ENCODE measurements around the gene FAM187B.

Gene FAM187B

DNA sequence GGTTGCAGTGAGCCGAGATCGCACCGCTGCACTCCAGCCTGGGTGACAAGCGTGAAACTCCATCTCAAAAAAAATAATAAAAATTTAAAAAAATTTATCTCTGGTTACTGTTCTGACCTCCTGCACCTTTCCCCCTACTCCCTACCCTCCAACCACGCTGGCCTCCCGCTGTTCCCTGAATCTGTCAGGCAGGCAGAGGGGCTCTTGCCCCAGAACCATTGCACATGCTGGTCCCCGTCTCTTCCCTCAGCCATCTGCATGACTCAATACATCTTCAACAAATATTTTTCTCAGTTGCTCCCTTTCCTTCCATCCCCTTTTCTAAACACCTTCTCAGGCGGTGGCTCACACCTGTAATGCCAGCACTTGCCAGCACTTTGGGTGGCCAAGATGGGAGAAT lies 1.1 kb upstream of the FAM187B start:
- no peaks in the 10 kb centered on the region for H3K4me1 ChIP-seq (ENCODE audit: control insufficient read depth, low read depth, low read length)
- H3K4me2 ChIP-seq (ENCODE audit: low read length), result no peak overlapping the region
- H3K27ac ChIP-seq (ENCODE audit: low read depth, low read length), result no peak overlapping the region
- DNase-seq, result no peak
- no peaks in the 10 kb centered on the region for H3K79me2 ChIP-seq (ENCODE audit: control insufficient read depth, insufficient read depth, low read length)
- no peak overlapping the region for H3K56ac ChIP-seq (ENCODE audit: low read length)
- no peak overlapping the region for H3K9ac ChIP-seq (ENCODE audit: low read length)
- no peak overlapping the region for H2BK120ac ChIP-seq (ENCODE audit: low read depth, low read length)
- H3K23ac ChIP-seq (ENCODE audit: low read length), result no peak overlapping the region
- H3K36me3 ChIP-seq (ENCODE audit: control insufficient read depth, insufficient read depth, low read length), result no peaks in the 10 kb centered on the region
- H2AK5ac ChIP-seq (ENCODE audit: low read length), result no peak overlapping the region
- no peak overlapping the region for H4K5ac ChIP-seq (ENCODE audit: low read length)
- no peak overlapping the region for H3K18ac ChIP-seq (ENCODE audit: low read length)
- H2BK15ac ChIP-seq (replicated peaks; ENCODE audit: low read depth), result no peak overlapping the region
- H4K8ac ChIP-seq (ENCODE audit: low read depth, low read length), result no peak overlapping the region
- H2BK5ac ChIP-seq (ENCODE audit: low read length), result no peak overlapping the region
- no peaks in the 10 kb centered on the region for H3K27me3 ChIP-seq (ENCODE audit: insufficient read depth, low read length, poor library complexity)
- H3K4ac ChIP-seq (ENCODE audit: low read depth, low read length), result no peak overlapping the region
- no peak overlapping the region for H3K4me3 ChIP-seq (ENCODE audit: low read length)
- WGBS (ENCODE audit: extremely low coverage, insufficient coverage, low lambda C conversion rate), result no CpG with 5 or more reads among the region's 8 CpGs
- H3K79me1 ChIP-seq (ENCODE audit: low read length), result no peaks in the 10 kb centered on the region

DNA sequence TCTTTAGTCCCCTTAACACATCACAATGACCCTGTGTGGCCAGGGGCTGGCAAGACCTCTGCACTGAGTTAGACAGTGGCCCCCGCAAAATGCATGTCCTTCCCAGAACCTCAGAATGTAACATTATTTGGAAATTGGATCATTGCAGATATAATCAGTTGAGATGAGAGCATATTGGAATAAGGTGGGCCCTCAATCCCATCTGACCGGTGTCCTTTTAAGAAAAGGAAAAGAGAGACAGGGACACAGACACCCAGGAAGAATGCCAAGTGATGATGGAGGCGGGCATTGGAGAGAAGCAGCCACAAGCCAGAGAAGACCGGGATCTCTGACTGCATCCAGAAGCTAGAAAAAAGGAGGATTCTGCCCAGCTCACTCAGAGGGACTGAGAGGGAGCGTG lies 1.8 kb downstream of the FAM187B start:
- H3K56ac ChIP-seq (ENCODE audit: low read length), result no peak overlapping the region
- no peaks in the 10 kb centered on the region for H3K36me3 ChIP-seq (ENCODE audit: control insufficient read depth, insufficient read depth, low read length)
- no peaks in the 10 kb centered on the region for H3K4me1 ChIP-seq (ENCODE audit: control insufficient read depth, low read depth, low read length)
- no peak for DNase-seq
- H3K4me2 ChIP-seq (ENCODE audit: low read length), result no peak overlapping the region
- H3K79me2 ChIP-seq (ENCODE audit: control insufficient read depth, insufficient read depth, low read length), result no peaks in the 10 kb centered on the region
- H3K9ac ChIP-seq (ENCODE audit: low read length), result no peak overlapping the region
- no peak overlapping the region for H3K23ac ChIP-seq (ENCODE audit: low read length)
- no peak overlapping the region for H2AK5ac ChIP-seq (ENCODE audit: low read length)
- no peak overlapping the region for H2BK15ac ChIP-seq (replicated peaks; ENCODE audit: low read depth)
- no peak overlapping the region for H3K4me3 ChIP-seq (ENCODE audit: low read length)
- H4K8ac ChIP-seq (ENCODE audit: low read depth, low read length), result no peak overlapping the region
- no CpG with 5 or more reads among the region's 5 CpGs for WGBS (ENCODE audit: extremely low coverage, insufficient coverage, low lambda C conversion rate)
- H3K27me3 ChIP-seq (ENCODE audit: insufficient read depth, low read length, poor library complexity), result no peaks in the 10 kb centered on the region
- no peak overlapping the region for H4K5ac ChIP-seq (ENCODE audit: low read length)
- H3K4ac ChIP-seq (ENCODE audit: low read depth, low read length), result no peak overlapping the region
- H3K18ac ChIP-seq (ENCODE audit: low read length), result no peak overlapping the region
- H3K27ac ChIP-seq (ENCODE audit: low read depth, low read length), result no peak overlapping the region
- no peak overlapping the region for H2BK120ac ChIP-seq (ENCODE audit: low read depth, low read length)
- H2BK5ac ChIP-seq (ENCODE audit: low read length), result no peak overlapping the region
- no peaks in the 10 kb centered on the region for H3K79me1 ChIP-seq (ENCODE audit: low read length)

DNA sequence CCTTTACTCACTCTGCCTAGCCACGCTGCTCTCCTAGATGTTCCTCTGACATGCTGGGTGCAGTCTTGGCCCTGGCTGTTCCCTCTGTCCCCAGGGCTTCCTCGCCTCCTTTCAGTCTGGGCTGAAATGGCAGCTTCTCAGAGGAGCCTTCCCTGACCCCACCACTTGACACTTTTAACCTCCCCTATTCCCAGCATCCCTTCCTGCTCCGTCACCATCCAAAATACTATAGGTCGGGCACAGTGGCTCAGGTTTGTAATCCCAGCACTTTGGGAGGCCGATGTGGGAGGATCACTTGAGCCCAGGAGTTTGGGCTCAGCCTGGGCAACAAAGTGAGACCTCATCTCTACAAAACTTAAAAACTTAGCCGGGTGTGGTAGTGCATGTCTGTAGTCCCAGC lies 2.6 kb downstream of the FAM187B start:
- Histone ChIP-seq H3K4me3 (ENCODE audit: low read length) (no peak overlapping the region), H2BK15ac (replicated peaks; ENCODE audit: low read depth) (no peak overlapping the region), H3K4me1 (ENCODE audit: control insufficient read depth, low read depth, low read length) (no peaks in the 10 kb centered on the region), H3K79me2 (ENCODE audit: control insufficient read depth, insufficient read depth, low read length) (no peaks in the 10 kb centered on the region), H3K56ac (ENCODE audit: low read length) (no peak overlapping the region), H3K79me1 (ENCODE audit: low read length) (no peaks in the 10 kb centered on the region), H4K8ac (ENCODE audit: low read depth, low read length) (no peak overlapping the region), H3K27me3 (ENCODE audit: insufficient read depth, low read length, poor library complexity) (no peaks in the 10 kb centered on the region), H3K27ac (ENCODE audit: low read depth, low read length) (no peak overlapping the region), H3K36me3 (ENCODE audit: control insufficient read depth, insufficient read depth, low read length) (no peaks in the 10 kb centered on the region), H3K23ac (ENCODE audit: low read length) (no peak overlapping the region), H3K4me2 (ENCODE audit: low read length) (no peak overlapping the region), H2BK5ac (ENCODE audit: low read length) (no peak overlapping the region), H2BK120ac (ENCODE audit: low read depth, low read length) (no peak overlapping the region), H2AK5ac (ENCODE audit: low read length) (no peak overlapping the region), H3K18ac (ENCODE audit: low read length) (no peak overlapping the region), H3K9ac (ENCODE audit: low read length) (no peak overlapping the region), H4K5ac (ENCODE audit: low read length) (no peak overlapping the region), H3K4ac (ENCODE audit: low read depth, low read length) (no peak overlapping the region)
- WGBS (ENCODE audit: extremely low coverage, insufficient coverage, low lambda C conversion rate), result no CpG with 5 or more reads among the region's 6 CpGs
- no peak for DNase-seq

GRCh38 chr19:35224681-35225571 lies 3.6 kb downstream of the FAM187B start:
- Histone ChIP-seq H2BK120ac (ENCODE audit: low read depth, low read length) (no peak overlapping the region), H3K27ac (ENCODE audit: low read depth, low read length) (no peak overlapping the region), H2BK15ac (replicated peaks; ENCODE audit: low read depth) (no peak overlapping the region), H3K36me3 (ENCODE audit: control insufficient read depth, insufficient read depth, low read length) (no peaks in the 10 kb centered on the region), H2BK5ac (ENCODE audit: low read length) (no peak overlapping the region), H3K4ac (ENCODE audit: low read depth, low read length) (no peak overlapping the region), H3K4me1 (ENCODE audit: control insufficient read depth, low read depth, low read length) (no peaks in the 10 kb centered on the region), H3K27me3 (ENCODE audit: insufficient read depth, low read length, poor library complexity) (no peaks in the 10 kb centered on the region), H4K8ac (ENCODE audit: low read depth, low read length) (no peak overlapping the region), H3K23ac (ENCODE audit: low read length) (no peak overlapping the region), H3K79me1 (ENCODE audit: low read length) (no peaks in the 10 kb centered on the region), H4K5ac (ENCODE audit: low read length) (no peak overlapping the region), H2AK5ac (ENCODE audit: low read length) (no peak overlapping the region), H3K18ac (ENCODE audit: low read length) (no peak overlapping the region), H3K4me2 (ENCODE audit: low read length) (no peak overlapping the region), H3K56ac (ENCODE audit: low read length) (no peak overlapping the region), H3K79me2 (ENCODE audit: control insufficient read depth, insufficient read depth, low read length) (no peaks in the 10 kb centered on the region), H3K9ac (ENCODE audit: low read length) (no peak overlapping the region), H3K4me3 (ENCODE audit: low read length) (no peak overlapping the region)
- no CpG with 5 or more reads among the region's 41 CpGs for WGBS (ENCODE audit: extremely low coverage, insufficient coverage, low lambda C conversion rate)
- DNase-seq, result no peak

GRCh38 chr19:35223862-35224505 lies 4.6 kb downstream of the FAM187B start:
- Histone ChIP-seq H3K23ac (ENCODE audit: low read length) (no peak overlapping the region), H3K79me1 (ENCODE audit: low read length) (no peaks in the 10 kb centered on the region), H4K8ac (ENCODE audit: low read depth, low read length) (no peak overlapping the region), H2BK5ac (ENCODE audit: low read length) (no peak overlapping the region), H3K4me2 (ENCODE audit: low read length) (no peak overlapping the region), H2BK120ac (ENCODE audit: low read depth, low read length) (no peak overlapping the region), H3K4me3 (ENCODE audit: low read length) (no peak overlapping the region), H3K36me3 (ENCODE audit: control insufficient read depth, insufficient read depth, low read length) (no peaks in the 10 kb centered on the region), H3K4me1 (ENCODE audit: control insufficient read depth, low read depth, low read length) (no peaks in the 10 kb centered on the region), H2AK5ac (ENCODE audit: low read length) (no peak overlapping the region), H2BK15ac (replicated peaks; ENCODE audit: low read depth) (no peak overlapping the region), H3K18ac (ENCODE audit: low read length) (no peak overlapping the region), H3K9ac (ENCODE audit: low read length) (no peak overlapping the region), H3K27ac (ENCODE audit: low read depth, low read length) (no peak overlapping the region), H4K5ac (ENCODE audit: low read length) (no peak overlapping the region), H3K56ac (ENCODE audit: low read length) (no peak overlapping the region), H3K4ac (ENCODE audit: low read depth, low read length) (no peak overlapping the region), H3K79me2 (ENCODE audit: control insufficient read depth, insufficient read depth, low read length) (no peaks in the 10 kb centered on the region), H3K27me3 (ENCODE audit: insufficient read depth, low read length, poor library complexity) (no peaks in the 10 kb centered on the region)
- no CpG with 5 or more reads among the region's 4 CpGs for WGBS (ENCODE audit: extremely low coverage, insufficient coverage, low lambda C conversion rate)
- no peak for DNase-seq

Data from mesendoderm (in vitro differentiated cells).